OCI-LY7 (cell line): ENCODE data around the gene MPZL3. TPM values are rescaled to one million over a fixed set of nuclear protein-coding genes. Genes with fewer than 3 reads are reported as not detected.

Source experiments
- BruUV-seq: library from RNA; stranded (reverse); fragments of 400-500 nt; replicated peaks from 2 replicates; lab custom pipeline; 2021; lab: Mats Ljungman, UMichigan
- CTCF ChIA-PET: fragments of 300-600 bp; sonication (Branson Sonifier 250); formaldehyde crosslinking; loops from one replicate; lab custom pipeline; 2022; ENCODE audit warnings: antibody characterized with exemption; ENCODE audit not compliant: unreplicated experiment; lab: Charles Lee
- POLR2A ChIA-PET: fragments of 300-600 bp; sonication (Branson Sonifier 250); formaldehyde crosslinking; loops from one replicate; lab custom pipeline; 2022; ENCODE audit warnings: antibody characterized with exemption; lab: Charles Lee
- DNase-seq: peaks from one replicate; pipeline ENCODE4 v3.0.0-alpha.2; 2015; ENCODE audit warnings: low spot score
- H2AFZ ChIP-seq: fragments of 200-600 bp; sonication (generic), shearing (Covaris generic); 2 replicates; pipeline ENCODE4 v1.6.1; 2014; ENCODE audit warnings: mild to moderate bottlenecking, antibody characterized with exemption, low read length, moderate library complexity
- H3K27ac ChIP-seq: fragments of 200-600 bp; sonication (generic); 2 replicates; pipeline ENCODE4 v1.5.1; 2014; ENCODE audit warnings: mixed run types, low read depth, mild to moderate bottlenecking, moderate library complexity, low read length, inconsistent platforms; ENCODE audit not compliant: poor library complexity, severe bottlenecking
- H3K36me3 ChIP-seq: fragments of 200-600 bp; sonication (generic); 2 replicates; pipeline ENCODE4 v1.6.1; 2014; ENCODE audit warnings: mild to moderate bottlenecking, antibody characterized with exemption, low read length, moderate library complexity, mixed read lengths; ENCODE audit not compliant: insufficient read depth
- H3K4me1 ChIP-seq: fragments of 200-600 bp; sonication (generic); 2 replicates; pipeline ENCODE4 v1.5.1; 2014; ENCODE audit warnings: mild to moderate bottlenecking, low read length; ENCODE audit not compliant: insufficient read depth, poor library complexity, severe bottlenecking
- H3K4me2 ChIP-seq: fragments of 200-600 bp; sonication (generic); 2 replicates; pipeline ENCODE4 v1.6.1; 2014; ENCODE audit warnings: mild to moderate bottlenecking, low read length
- H3K4me3 ChIP-seq: fragments of 200-600 bp; sonication (generic); 2 replicates; pipeline ENCODE4 v1.5.1; 2014; ENCODE audit warnings: mild to moderate bottlenecking, low read depth, low read length; ENCODE audit not compliant: poor library complexity, severe bottlenecking
- H3K79me2 ChIP-seq: fragments of 200-600 bp; sonication (generic); 2 replicates; pipeline ENCODE4 v1.6.1; 2016; ENCODE audit warnings: low read depth, mild to moderate bottlenecking, low read length, moderate library complexity, mixed read lengths; ENCODE audit not compliant: insufficient read depth
- H3K9me2 ChIP-seq: fragments of 200-600 bp; sonication (generic); 2 replicates; pipeline ENCODE4 v1.6.1; 2016; ENCODE audit warnings: mild to moderate bottlenecking, low read length, mixed read lengths; ENCODE audit not compliant: insufficient read depth
- H3K9me3 ChIP-seq: fragments of 200-600 bp; sonication (generic); 2 replicates; pipeline ENCODE4 v1.6.1; 2014; ENCODE audit warnings: mild to moderate bottlenecking, mixed run types, low read length, mixed read lengths
- H4K20me1 ChIP-seq: fragments of 200-600 bp; sonication (generic); 2 replicates; pipeline ENCODE4 v1.6.1; 2014; ENCODE audit warnings: mild to moderate bottlenecking, antibody characterized with exemption, low read length, moderate library complexity, mixed read lengths; ENCODE audit not compliant: insufficient read depth
- CTCF ChIP-seq: fragments of 200-600 bp; sonication (generic); conservative IDR thresholded peaks from 2 replicates; pipeline ENCODE4 v1.5.1; 2014; ENCODE audit warnings: mild to moderate bottlenecking, antibody characterized with exemption, low read length, moderate library complexity, mixed read lengths
- EZH2phosphoT487 ChIP-seq: fragments of 200-600 bp; sonication (generic); IDR thresholded peaks from 2 replicates; pipeline ENCODE4 v1.6.1; 2018; ENCODE audit warnings: low read depth, borderline replicate concordance, mild to moderate bottlenecking, mixed run types, antibody characterized with exemption, low read length, moderate library complexity, mixed read lengths
- intact Hi-C: fragments of 100-400 bp; cut with micrococcal nuclease; formaldehyde crosslinking; loops from one replicate; pipeline ENCODE4 v1.10.0; 2022; ENCODE audit not compliant: unreplicated experiment
- total RNA-seq, 2 experiments: library from RNA; depleted of rRNA in 1 of 2; stranded (reverse); fragments of >200 nt in 1 of 2; shearing (Covaris generic) in 1 of 2; gene quantifications; 2 replicates each; pipeline ENCODE4 v1.2.3, GENCODE V29; 2014 to 2022

MPZL3 gene
- total RNA-seq, 2 experiments from 2014 or later, result 1.9 to 5.8 TPM

DNA sequence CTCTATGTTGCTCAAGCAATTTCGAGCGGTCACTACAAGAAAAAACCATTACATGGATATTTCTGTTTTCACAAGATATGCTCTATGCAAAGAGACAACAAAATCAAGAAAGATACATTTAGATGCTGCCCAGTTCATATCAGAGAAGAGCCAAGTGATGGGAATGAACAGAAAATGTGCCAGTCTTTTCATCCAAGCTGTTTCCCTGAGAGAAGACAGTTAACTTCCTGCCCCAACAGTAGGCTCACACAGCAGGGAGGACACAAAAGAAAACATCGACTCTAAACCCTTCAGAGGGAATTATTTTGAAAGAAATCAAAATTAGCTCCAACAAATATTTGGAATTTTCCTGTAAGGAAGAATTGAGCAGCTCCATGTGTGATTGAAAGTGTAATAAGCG lies 39.0 kb downstream of the MPZL3 start:
- POLR2A ChIA-PET, result interaction anchor here (1.0 to 1.3 kb wide), 3 partner anchors 14 to 110 kb away, joined by 3 to 4 read pairs (median 3); no protein-coding TSS in a partner anchor
- Histone ChIP-seq H3K27ac (no peak overlapping the region), H2AFZ (no peak overlapping the region; the same call in 1 of the 2 replicates), H4K20me1 (no peaks in the 10 kb centered on the region), H3K36me3 (no peaks in the 10 kb centered on the region), H3K4me2 (peak overlapping the region; percentile 69; the same call in 1 of the 2 replicates), H3K9me2 (no peaks in the 10 kb centered on the region), H3K4me1 (peaks cover 45% of the 10 kb centered on the region), H3K4me3 (no peak overlapping the region), H3K79me2 (no peaks in the 10 kb centered on the region), H3K9me3 (no peaks in the 10 kb centered on the region)
- TF ChIP-seq CTCF (no peak), EZH2phosphoT487 (no peak)
- CTCF ChIA-PET, result interaction anchor here (0.6 kb wide), 2 partner anchors 15 to 16 kb away, joined by 3 to 9 read pairs; no protein-coding TSS in a partner anchor
- no TSS peak for BruUV-seq
- intact Hi-C loops, result no loop called here
- no peak for DNase-seq

GRCh38 chr11:118212781-118213191 lies 39.4 kb downstream of the MPZL3 start:
- no peaks in the 10 kb centered on the region for H3K36me3 ChIP-seq
- H4K20me1 ChIP-seq, result no peaks in the 10 kb centered on the region
- no peak overlapping the region for H3K4me3 ChIP-seq
- ChIA-PET CTCF (interaction anchor here (0.6 to 1.9 kb wide), 3 partner anchors 14 to 17 kb away, joined by 3 to 9 read pairs (median 8); no protein-coding TSS in a partner anchor), POLR2A (interaction anchor here (1.0 to 1.3 kb wide), 3 partner anchors 13 to 111 kb away, joined by 3 to 4 read pairs (median 3); no protein-coding TSS in a partner anchor)
- H3K9me3 ChIP-seq, result no peaks in the 10 kb centered on the region
- no peaks in the 10 kb centered on the region for H3K9me2 ChIP-seq
- TF ChIP-seq CTCF, result no peak
- TF ChIP-seq EZH2phosphoT487, result no peak
- no peaks in the 10 kb centered on the region for H3K79me2 ChIP-seq
- BruUV-seq, result no TSS peak
- DNase-seq, result no peak
- intact Hi-C loops, result no loop called here
- no peak overlapping the region for H3K27ac ChIP-seq
- peaks cover 45% of the 10 kb centered on the region for H3K4me1 ChIP-seq
- no peak overlapping the region for H2AFZ ChIP-seq
- H3K4me2 ChIP-seq, result 0 out of 2 replicates have a peak overlapping the region, but pooled peaks have one; percentile 69

- Histone ChIP-seq H3K4me1 (peaks cover 42% of the 10 kb centered on the region), H2AFZ (no peak overlapping the region), H3K4me2 (no peak overlapping the region), H4K20me1 (no peaks in the 10 kb centered on the region), H3K27ac (no peak overlapping the region), H3K4me3 (no peak overlapping the region), H3K79me2 (no peaks in the 10 kb centered on the region), H3K9me2 (no peaks in the 10 kb centered on the region), H3K36me3 (no peaks in the 10 kb centered on the region), H3K9me3 (no peaks in the 10 kb centered on the region)
- no TSS peak for BruUV-seq
- intact Hi-C loops, result no loop called here
- ChIA-PET CTCF (interaction anchor here (1.9 kb wide), 1 partner anchor 14 kb away, joined by 8 read pairs; no protein-coding TSS in a partner anchor), POLR2A (interaction anchor here (1.1 to 1.7 kb wide), 3 partner anchors 10 to 67 kb away, joined by 3 read pairs; no protein-coding TSS in a partner anchor)
- TF ChIP-seq EZH2phosphoT487 (no peak), CTCF (no peak)
- no peak for DNase-seq
These were observed 39.9 kb downstream of the MPZL3 start for GRCh38 chr11:118212131-118212725.
